Karpas-422 (cell line): ENCODE measurements around the gene ESM1. TPM values are rescaled to one million over a fixed set of nuclear protein-coding genes. Genes with fewer than 3 reads are reported as not detected.

Experiments
- DNase-seq: peaks from one replicate; pipeline ENCODE4 v3.0.0-alpha.2; 2015
- H2AFZ ChIP-seq: fragments of 200-600 bp; sonication (generic); 2 replicates; pipeline ENCODE4 v1.6.1; 2014; ENCODE audit warnings: antibody characterized with exemption, low read length, mixed read lengths
- H3K27ac ChIP-seq: fragments of 200-600 bp; sonication (generic); 2 replicates; pipeline ENCODE4 v1.5.1; 2014; ENCODE audit warnings: mild to moderate bottlenecking, low read length, moderate library complexity
- H3K27me3 ChIP-seq: fragments of 200-600 bp; sonication (generic); 2 replicates; pipeline ENCODE4 v1.6.1; 2014; ENCODE audit warnings: low read length, mixed read lengths
- H3K36me3 ChIP-seq: fragments of 200-600 bp; sonication (generic); 2 replicates; pipeline ENCODE4 v1.6.1; 2014; ENCODE audit warnings: low read length, mixed read lengths; ENCODE audit not compliant: insufficient read depth
- H3K4me1 ChIP-seq: fragments of 200-600 bp; sonication (generic); 2 replicates; pipeline ENCODE4 v1.6.1; 2014; ENCODE audit warnings: mild to moderate bottlenecking, low read length, mixed read lengths
- H3K4me2 ChIP-seq: fragments of 200-600 bp; sonication (generic); 2 replicates; pipeline ENCODE4 v1.6.1; 2014; ENCODE audit warnings: low read length, low read depth, mild to moderate bottlenecking; ENCODE audit not compliant: poor library complexity, severe bottlenecking
- H3K4me3 ChIP-seq: fragments of 200-600 bp; sonication (generic); 2 replicates; pipeline ENCODE4 v1.5.1; 2014; ENCODE audit warnings: mild to moderate bottlenecking, antibody characterized with exemption, low read length, mixed read lengths
- H3K79me2 ChIP-seq: fragments of 200-600 bp; sonication (generic); 2 replicates; pipeline ENCODE4 v1.6.1; 2014; ENCODE audit warnings: mild to moderate bottlenecking, low read length, mixed read lengths
- H3K9ac ChIP-seq: fragments of 200-600 bp; sonication (generic); 2 replicates; pipeline ENCODE4 v1.6.0; 2014; ENCODE audit warnings: low read length
- H3K9me2 ChIP-seq: fragments of 200-600 bp; sonication (generic), shearing (Covaris generic); replicated peaks from 2 replicates; pipeline ENCODE4 v1.6.0; 2014; ENCODE audit warnings: mild to moderate bottlenecking, low read length, moderate library complexity; ENCODE audit not compliant: insufficient read depth
- H3K9me3 ChIP-seq: fragments of 300-700, 200-600 bp; sonication (generic); 2 replicates; pipeline ENCODE4 v1.6.1; 2014; ENCODE audit warnings: low read length, mixed read lengths
- H4K20me1 ChIP-seq: fragments of 200-600 bp; sonication (generic); 2 replicates; pipeline ENCODE4 v1.6.1; 2014; ENCODE audit warnings: mild to moderate bottlenecking, antibody characterized with exemption, low read length, low read depth; ENCODE audit not compliant: insufficient read depth
- total RNA-seq: library from RNA; depleted of rRNA; stranded (reverse); fragments of >200 nt; shearing (Covaris generic); gene quantifications from 2 replicates; pipeline ENCODE4 v1.2.3, GENCODE V29; 2014; ENCODE audit warnings: low replicate concordance; rRNA removed

The ESM1 gene
- total RNA-seq, 1 experiment from 2014 or later: not detected

- no peaks in the 10 kb centered on the region for H3K27me3 ChIP-seq
- H4K20me1 ChIP-seq: no peaks in the 10 kb centered on the region
- H3K9me3 ChIP-seq: no peaks in the 10 kb centered on the region
- H3K9me2 ChIP-seq: no peaks in the 10 kb centered on the region
- H3K79me2 ChIP-seq: no peaks in the 10 kb centered on the region
- H3K36me3 ChIP-seq: no peaks in the 10 kb centered on the region
- H3K9ac ChIP-seq: no peak overlapping the region
- DNase-seq: peak; percentile 62
- H3K4me3 ChIP-seq: no peak overlapping the region
- no peaks in the 10 kb centered on the region for H3K4me1 ChIP-seq
- H3K4me2 ChIP-seq: no peak overlapping the region
- no peak overlapping the region for H2AFZ ChIP-seq
- H3K27ac ChIP-seq: no peak overlapping the region
Measured at GRCh38 chr5:54944364-54944763, 41.0 kb downstream of the ESM1 start.

DNA sequence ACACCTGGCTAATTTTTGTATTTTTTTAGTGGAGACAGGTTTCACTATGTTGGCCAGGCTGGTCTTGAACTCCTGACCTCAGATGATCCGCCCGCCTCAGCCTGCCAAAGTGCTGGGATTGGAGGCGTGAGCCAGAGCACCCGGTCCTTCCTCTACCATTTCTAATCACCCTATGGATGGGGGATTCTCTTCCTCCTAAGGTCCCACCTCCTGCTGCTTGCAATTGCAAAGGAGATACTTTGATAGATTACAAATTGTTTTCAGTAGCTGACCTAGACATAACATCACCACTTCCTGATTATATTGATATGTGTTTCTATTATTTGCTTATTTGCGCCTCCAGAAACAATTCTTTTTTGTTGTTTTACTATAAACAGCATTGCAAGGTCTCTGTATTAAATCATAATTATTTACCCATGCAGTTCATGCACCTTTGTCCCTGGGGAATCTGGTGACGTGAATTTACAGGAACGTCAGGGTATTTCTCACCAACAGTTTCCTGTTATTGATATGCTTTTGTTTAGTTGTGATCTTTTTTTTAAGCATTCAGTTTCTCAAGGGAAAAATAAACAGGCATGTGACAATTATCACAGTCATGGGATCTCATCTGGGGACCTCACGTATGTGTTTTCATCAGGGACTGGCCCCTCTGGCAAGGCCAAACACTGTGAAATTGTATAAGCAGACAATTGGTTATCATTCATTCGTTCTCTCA, 43.2 kb downstream of the ESM1 start:
- no peaks in the 10 kb centered on the region for H3K79me2 ChIP-seq
- H3K4me1 ChIP-seq: no peaks in the 10 kb centered on the region
- DNase-seq: no peak
- no peaks in the 10 kb centered on the region for H3K36me3 ChIP-seq
- no peak overlapping the region for H3K4me2 ChIP-seq
- H3K9me3 ChIP-seq: no peaks in the 10 kb centered on the region
- no peaks in the 10 kb centered on the region for H3K27me3 ChIP-seq
- no peak overlapping the region for H3K9ac ChIP-seq
- H4K20me1 ChIP-seq: no peaks in the 10 kb centered on the region
- H3K4me3 ChIP-seq: no peak overlapping the region
- no peak overlapping the region for H2AFZ ChIP-seq
- no peaks in the 10 kb centered on the region for H3K9me2 ChIP-seq
- no peak overlapping the region for H3K27ac ChIP-seq

GRCh38 chr5:54936201-54936600, 49.2 kb downstream of the ESM1 start:
- H2AFZ ChIP-seq: no peak overlapping the region
- no peaks in the 10 kb centered on the region for H3K79me2 ChIP-seq
- no peak overlapping the region for H3K4me2 ChIP-seq
- no peak overlapping the region for H3K27ac ChIP-seq
- H3K27me3 ChIP-seq: no peaks in the 10 kb centered on the region
- no peaks in the 10 kb centered on the region for H3K9me3 ChIP-seq
- no peaks in the 10 kb centered on the region for H3K9me2 ChIP-seq
- H3K36me3 ChIP-seq: no peaks in the 10 kb centered on the region
- H3K4me3 ChIP-seq: no peak overlapping the region
- H3K9ac ChIP-seq: no peak overlapping the region
- DNase-seq: no peak
- no peaks in the 10 kb centered on the region for H4K20me1 ChIP-seq
- H3K4me1 ChIP-seq: no peaks in the 10 kb centered on the region

DNA sequence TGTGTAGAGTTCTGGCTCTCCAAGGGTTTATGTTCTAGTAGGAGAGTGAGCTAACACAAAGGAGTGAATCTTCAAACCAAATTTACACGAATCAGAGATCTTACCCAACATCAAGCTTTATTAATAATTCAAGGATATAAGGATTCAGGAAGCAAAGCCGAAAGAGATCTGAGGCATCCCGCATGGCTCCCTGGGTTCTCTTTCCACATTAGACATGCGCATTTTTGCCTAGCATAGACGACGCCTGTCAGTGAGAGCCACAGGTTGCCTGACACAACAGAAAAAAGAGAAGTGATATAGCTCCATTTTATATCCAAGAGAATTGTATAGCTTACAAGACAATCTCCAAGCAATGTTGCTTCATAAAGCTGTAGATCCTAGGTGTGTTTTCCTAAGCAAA, 52.6 kb downstream of the ESM1 start:
- Histone ChIP-seq H3K4me3 (no peak overlapping the region), H3K27me3 (no peaks in the 10 kb centered on the region), H3K4me2 (no peak overlapping the region), H3K27ac (no peak overlapping the region), H4K20me1 (no peaks in the 10 kb centered on the region), H3K9me2 (no peaks in the 10 kb centered on the region), H3K9ac (no peak overlapping the region), H3K79me2 (no peaks in the 10 kb centered on the region), H2AFZ (no peak overlapping the region), H3K36me3 (no peaks in the 10 kb centered on the region), H3K4me1 (no peaks in the 10 kb centered on the region), H3K9me3 (no peaks in the 10 kb centered on the region)
- no peak for DNase-seq

- Histone ChIP-seq H3K4me3 (no peak overlapping the region), H3K79me2 (no peaks in the 10 kb centered on the region), H3K4me1 (no peaks in the 10 kb centered on the region), H3K27ac (no peak overlapping the region), H4K20me1 (no peaks in the 10 kb centered on the region), H3K9me2 (no peaks in the 10 kb centered on the region), H3K9ac (no peak overlapping the region), H2AFZ (no peak overlapping the region), H3K36me3 (no peaks in the 10 kb centered on the region), H3K27me3 (no peaks in the 10 kb centered on the region), H3K9me3 (no peaks in the 10 kb centered on the region), H3K4me2 (no peak overlapping the region)
- DNase-seq: no peak
Measured at GRCh38 chr5:54930736-54931135, 54.7 kb downstream of the ESM1 start.

Other genes with a start within 250 kb of the ESM1 start
- not detected in 2 replicates for gene GZMK, start 38.7 kb upstream of the ESM1 start, total RNA-seq
- not detected in 2 replicates for gene GZMA, start 117.1 kb upstream of the ESM1 start, total RNA-seq
- gene GPX8, start 174.6 kb upstream of the ESM1 start, total RNA-seq: not detected in 2 replicates
- not detected in 2 replicates for gene CDC20B, start 187.6 kb upstream of the ESM1 start, total RNA-seq
- gene MCIDAS, start 241.7 kb upstream of the ESM1 start, total RNA-seq: 0.14 and 0.37 TPM in 2 replicates
- gene CCNO, start 248.0 kb upstream of the ESM1 start, total RNA-seq: 2.2 and 5.0 TPM in 2 replicates